Measurements from ENCODE around the gene PAF1. TPM values are rescaled to one million over a fixed set of nuclear protein-coding genes. Genes with fewer than 3 reads are reported as not detected.

Gene PAF1
- total RNA-seq, 1 experiment from 2014 or later, result 53.5 TPM

DNA sequence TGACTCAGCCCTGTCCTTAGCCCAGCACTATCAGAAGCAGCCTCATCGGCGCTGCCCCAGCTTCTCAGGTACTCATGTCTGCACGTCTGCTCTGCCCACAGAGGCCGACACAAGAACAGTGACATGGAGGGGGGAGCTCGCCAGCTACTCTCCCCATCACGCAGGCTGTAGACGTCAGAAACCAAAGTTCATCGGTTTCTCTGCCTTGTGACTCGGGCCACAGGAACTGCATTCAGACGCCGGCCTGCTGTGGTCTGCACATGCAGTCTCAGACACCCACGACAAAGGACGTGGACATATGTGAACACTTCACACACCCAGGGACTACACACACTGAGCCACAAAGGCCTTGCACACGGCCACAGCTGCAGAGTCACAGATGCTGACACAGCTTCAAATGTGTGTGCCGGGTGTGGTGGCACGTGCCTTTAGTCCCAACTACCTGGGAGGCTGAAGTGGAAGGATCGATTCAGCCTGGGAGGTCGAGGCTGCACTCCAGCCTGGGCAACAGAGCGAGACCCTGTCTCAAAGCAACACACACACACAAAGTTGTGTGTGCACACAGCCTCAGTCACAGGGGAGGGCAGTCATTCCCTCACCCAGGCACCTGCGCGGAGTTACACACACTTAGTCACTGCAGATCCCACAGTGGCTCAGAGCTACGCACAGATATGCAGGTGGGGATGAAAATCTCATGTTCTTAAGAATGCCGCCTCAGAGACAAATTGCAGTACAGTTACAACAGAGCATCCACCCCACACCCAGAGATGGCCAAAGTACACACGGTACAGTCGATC lies 10.8 kb upstream of the PAF1 start:
- H2AFZ ChIP-seq (ENCODE audit: low read depth, low read length, poor library complexity, severe bottlenecking), result no peak overlapping the region
- POLR2A ChIA-PET, result interaction anchor here (1.0 to 3.8 kb wide), 6 partner anchors 8 to 34 kb away, joined by 3 to 26 read pairs (median 6); partner anchors contain the start of genes MED29, PAF1 and RPS16
- H3K4me2 ChIP-seq (ENCODE audit: low read length), result peak overlapping the region; percentile 92
- H3K27ac ChIP-seq (ENCODE audit: low read depth, low read length), result peak overlapping the region; percentile 99
- peaks cover 15% of the 10 kb centered on the region for H3K79me2 ChIP-seq (ENCODE audit: insufficient read depth, low read length)
- RAD21 ChIA-PET (ENCODE audit: low non-redundant PET in 1 of 2, low total read pairs in 2 of 2, uncharacterized antibody in 2 of 2, unreplicated experiment in 2 of 2), result interaction anchor here in 1 of 2 experiments (1.4 kb wide), 1 partner anchor 10 kb away, joined by 4 read pairs; no protein-coding TSS in a partner anchor
- CTCF ChIA-PET, result interaction anchor here (0.9 to 1.0 kb wide), 2 partner anchors 10 kb away, joined by 3 to 4 read pairs; partner anchors contain the start of genes MED29 and PAF1
- intact Hi-C loops (cut with micrococcal nuclease), result loop anchor here (1.0 kb wide), 1 partner anchor 10 kb away; no protein-coding TSS in a partner anchor
- no peak for TF ChIP-seq TCF7L2 (IDR thresholded peaks at IDR 0.05; ENCODE audit: borderline replicate concordance, extremely low read depth, insufficient read depth, insufficient read length)
- TF ChIP-seq SRF (IDR thresholded peaks at IDR 0.05; ENCODE audit: low read depth), result no peak
- TF ChIP-seq EZH2 (IDR thresholded peaks at IDR 0.05), result no peak
- TF ChIP-seq ELF1 (IDR thresholded peaks at IDR 0.05; ENCODE audit: borderline replicate concordance, low read depth), result no peak
- no peak for TF ChIP-seq POLR2AphosphoS5 (IDR thresholded peaks at IDR 0.05; ENCODE audit: low read depth, low read length)
- no peak for TF ChIP-seq EZH2phosphoT487 (IDR thresholded peaks at IDR 0.05; ENCODE audit: borderline replicate concordance)
- TF ChIP-seq, protein P1, sequence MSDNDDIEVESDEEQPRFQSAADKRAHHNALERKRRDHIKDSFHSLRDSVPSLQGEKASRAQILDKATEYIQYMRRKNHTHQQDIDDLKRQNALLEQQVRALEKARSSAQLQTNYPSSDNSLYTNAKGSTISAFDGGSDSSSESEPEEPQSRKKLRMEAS (IDR thresholded peaks at IDR 0.05), result no peak
- TF ChIP-seq SIN3A (IDR thresholded peaks at IDR 0.05; ENCODE audit: low read depth), result no peak
- TF ChIP-seq POLR2A (IDR thresholded peaks at IDR 0.05; ENCODE audit: borderline replicate concordance, extremely low read depth, insufficient read depth, insufficient read length), result no peak
- no peak for TF ChIP-seq ZNF274 (IDR thresholded peaks at IDR 0.05; ENCODE audit: low read depth, low read length)
- TF ChIP-seq SP1 (IDR thresholded peaks at IDR 0.05; ENCODE audit: low read depth), result no peak
- TF ChIP-seq, protein P2, sequence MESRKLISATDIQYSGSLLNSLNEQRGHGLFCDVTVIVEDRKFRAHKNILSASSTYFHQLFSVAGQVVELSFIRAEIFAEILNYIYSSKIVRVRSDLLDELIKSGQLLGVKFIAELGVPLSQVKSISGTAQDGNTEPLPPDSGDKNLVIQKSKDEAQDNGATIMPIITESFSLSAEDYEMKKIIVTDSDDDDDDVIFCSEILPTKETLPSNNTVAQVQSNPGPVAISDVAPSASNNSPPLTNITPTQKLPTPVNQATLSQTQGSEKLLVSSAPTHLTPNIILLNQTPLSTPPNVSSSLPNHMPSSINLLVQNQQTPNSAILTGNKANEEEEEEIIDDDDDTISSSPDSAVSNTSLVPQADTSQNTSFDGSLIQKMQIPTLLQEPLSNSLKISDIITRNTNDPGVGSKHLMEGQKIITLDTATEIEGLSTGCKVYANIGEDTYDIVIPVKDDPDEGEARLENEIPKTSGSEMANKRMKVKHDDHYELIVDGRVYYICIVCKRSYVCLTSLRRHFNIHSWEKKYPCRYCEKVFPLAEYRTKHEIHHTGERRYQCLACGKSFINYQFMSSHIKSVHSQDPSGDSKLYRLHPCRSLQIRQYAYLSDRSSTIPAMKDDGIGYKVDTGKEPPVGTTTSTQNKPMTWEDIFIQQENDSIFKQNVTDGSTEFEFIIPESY (IDR thresholded peaks at IDR 0.05; ENCODE audit: extremely low read depth, insufficient replicate concordance, low read length), result no peak
- TF ChIP-seq, protein P3, sequence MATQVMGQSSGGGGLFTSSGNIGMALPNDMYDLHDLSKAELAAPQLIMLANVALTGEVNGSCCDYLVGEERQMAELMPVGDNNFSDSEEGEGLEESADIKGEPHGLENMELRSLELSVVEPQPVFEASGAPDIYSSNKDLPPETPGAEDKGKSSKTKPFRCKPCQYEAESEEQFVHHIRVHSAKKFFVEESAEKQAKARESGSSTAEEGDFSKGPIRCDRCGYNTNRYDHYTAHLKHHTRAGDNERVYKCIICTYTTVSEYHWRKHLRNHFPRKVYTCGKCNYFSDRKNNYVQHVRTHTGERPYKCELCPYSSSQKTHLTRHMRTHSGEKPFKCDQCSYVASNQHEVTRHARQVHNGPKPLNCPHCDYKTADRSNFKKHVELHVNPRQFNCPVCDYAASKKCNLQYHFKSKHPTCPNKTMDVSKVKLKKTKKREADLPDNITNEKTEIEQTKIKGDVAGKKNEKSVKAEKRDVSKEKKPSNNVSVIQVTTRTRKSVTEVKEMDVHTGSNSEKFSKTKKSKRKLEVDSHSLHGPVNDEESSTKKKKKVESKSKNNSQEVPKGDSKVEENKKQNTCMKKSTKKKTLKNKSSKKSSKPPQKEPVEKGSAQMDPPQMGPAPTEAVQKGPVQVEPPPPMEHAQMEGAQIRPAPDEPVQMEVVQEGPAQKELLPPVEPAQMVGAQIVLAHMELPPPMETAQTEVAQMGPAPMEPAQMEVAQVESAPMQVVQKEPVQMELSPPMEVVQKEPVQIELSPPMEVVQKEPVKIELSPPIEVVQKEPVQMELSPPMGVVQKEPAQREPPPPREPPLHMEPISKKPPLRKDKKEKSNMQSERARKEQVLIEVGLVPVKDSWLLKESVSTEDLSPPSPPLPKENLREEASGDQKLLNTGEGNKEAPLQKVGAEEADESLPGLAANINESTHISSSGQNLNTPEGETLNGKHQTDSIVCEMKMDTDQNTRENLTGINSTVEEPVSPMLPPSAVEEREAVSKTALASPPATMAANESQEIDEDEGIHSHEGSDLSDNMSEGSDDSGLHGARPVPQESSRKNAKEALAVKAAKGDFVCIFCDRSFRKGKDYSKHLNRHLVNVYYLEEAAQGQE (IDR thresholded peaks at IDR 0.05; ENCODE audit: low read depth), result no peak
- TF ChIP-seq ZFX (IDR thresholded peaks at IDR 0.05), result no peak
- no peak for TF ChIP-seq CEBPB (IDR thresholded peaks at IDR 0.05; ENCODE audit: low read depth)
- TF ChIP-seq RAD21 (IDR thresholded peaks at IDR 0.05; ENCODE audit: low read depth), result no peak
- no peaks in the 10 kb centered on the region for H3K27me3 ChIP-seq (ENCODE audit: insufficient read depth, low read length)
- H3K4me3 ChIP-seq (replicated peaks in 1 of 2; ENCODE audit: low read depth in 1 of 2, low read length in 2 of 2), result peak overlapping the region; percentile 43 to 56
- H3K9me3 ChIP-seq (ENCODE audit: control insufficient read depth in 1 of 2, insufficient read depth in 1 of 2, low read depth in 1 of 2, low read length in 2 of 2), result no peaks in the 10 kb centered on the region
- no peaks in the 10 kb centered on the region for H3K9me2 ChIP-seq (ENCODE audit: insufficient read depth)
- peak overlapping the region; percentile 97 for H3K9ac ChIP-seq (ENCODE audit: low read length)
- H4K20me1 ChIP-seq (ENCODE audit: insufficient read depth), result no peaks in the 10 kb centered on the region
- TSS peak; percentile 27 for BruUV-seq (replicated peaks)
- DNase-seq (ENCODE audit: low read depth, low spot score) (peak; percentile 78), ATAC-seq (peak; percentile 18)
- no peaks in the 10 kb centered on the region for H3K36me3 ChIP-seq (ENCODE audit: control insufficient read depth in 1 of 2, insufficient read depth in 2 of 2, low read length in 2 of 2)
- peaks cover 57 to 96% of the 10 kb centered on the region in 2 experiments for H3K4me1 ChIP-seq (ENCODE audit: control insufficient read depth in 1 of 2, insufficient read depth in 2 of 2, low read length in 2 of 2)
